GM19397 (cell line): ENCODE measurements around the gene MED9.

ENCODE experiments used
- ATAC-seq: cut with Tn5 transposase; IDR thresholded peaks from one replicate; pipeline ENCODE4 v1.9.1; 2021; ENCODE audit warnings: mild to moderate bottlenecking, moderate library complexity; ENCODE audit not compliant: unreplicated experiment

The MED9 gene

GRCh38 chr17:17487998-17488397 is 11.2 kb downstream of the MED9 start:
- ATAC-seq: no peak

GRCh38 chr17:17491031-17491471 is 14.3 kb downstream of the MED9 start:
- ATAC-seq: no peak

GRCh38 chr17:17491546-17491988 is 14.8 kb downstream of the MED9 start:
- no peak for ATAC-seq

- no peak for ATAC-seq
Observed at GRCh38 chr17:17492085-17492484, 15.3 kb downstream of the MED9 start.

GRCh38 chr17:17492571-17492970 is 15.8 kb downstream of the MED9 start:
- ATAC-seq: no peak

GRCh38 chr17:17493249-17493985 is 16.6 kb downstream of the MED9 start:
- no peak for ATAC-seq

- ATAC-seq: no peak
Observed at GRCh38 chr17:17493986-17494466, 17.2 kb downstream of the MED9 start.

- no peak for ATAC-seq
Observed at GRCh38 chr17:17494499-17494869, 17.7 kb downstream of the MED9 start.

GRCh38 chr17:17494870-17495535 is 18.2 kb downstream of the MED9 start:
- ATAC-seq: no peak

- no peak for ATAC-seq
Observed at GRCh38 chr17:17495536-17496188, 18.9 kb downstream of the MED9 start.

GRCh38 chr17:17496189-17497064 is 19.6 kb downstream of the MED9 start, which contains the start of gene RASD1:
Gene RASD1, minus strand, starts transcription at chr17:17496395. Its CDS starts 214 bp downstream, at chr17:17496181.
- peak; percentile 67 for ATAC-seq

GRCh38 chr17:17497065-17497844 is 20.5 kb downstream of the MED9 start:
- no peak for ATAC-seq

GRCh38 chr17:17497845-17498520 is 21.2 kb downstream of the MED9 start:
- no peak for ATAC-seq

GRCh38 chr17:17498606-17499301 is 22.0 kb downstream of the MED9 start:
- no peak for ATAC-seq

GRCh38 chr17:17499402-17500145 is 22.8 kb downstream of the MED9 start:
- ATAC-seq: no peak

- ATAC-seq: no peak
Observed at GRCh38 chr17:17500999-17501605, 24.3 kb downstream of the MED9 start.

GRCh38 chr17:17502741-17503565 is 26.2 kb downstream of the MED9 start:
- no peak for ATAC-seq
